ENCODE measurements around the gene IVD.

The IVD gene

DNA sequence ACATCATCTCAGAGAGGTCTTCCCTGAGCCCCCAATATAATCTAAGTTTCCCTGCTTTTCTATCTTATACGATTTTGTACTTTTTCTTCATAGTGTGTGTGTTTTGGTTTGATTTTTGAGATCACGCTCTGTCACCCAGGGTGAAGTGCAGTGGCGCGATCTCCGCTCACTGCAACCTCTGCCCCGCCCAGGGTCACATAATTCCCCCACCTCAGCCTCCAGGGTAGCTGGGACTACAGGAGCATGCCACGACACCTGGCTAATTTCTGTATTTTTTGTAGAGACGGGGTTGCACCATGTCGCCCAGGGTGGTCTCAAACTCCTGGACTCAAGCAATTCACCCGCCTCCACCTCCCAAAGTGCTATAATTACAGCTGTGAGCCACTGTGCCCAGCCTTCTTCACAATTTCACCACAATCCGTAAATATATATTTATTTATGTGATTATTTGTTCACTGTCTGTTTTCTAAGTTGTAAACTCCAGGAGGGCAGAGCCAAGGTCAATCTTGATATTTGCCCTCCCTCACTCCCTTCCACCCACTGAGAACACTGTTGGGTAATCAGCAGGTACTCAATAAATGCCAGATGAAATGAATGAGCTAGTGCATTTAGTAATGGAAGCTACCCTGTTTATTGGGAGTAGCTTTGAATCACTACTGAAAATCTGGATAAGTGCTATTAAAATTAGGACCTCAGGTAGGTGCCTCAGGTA is 23.6 kb upstream of the IVD start:
- TF ChIP-seq, protein P1, sequence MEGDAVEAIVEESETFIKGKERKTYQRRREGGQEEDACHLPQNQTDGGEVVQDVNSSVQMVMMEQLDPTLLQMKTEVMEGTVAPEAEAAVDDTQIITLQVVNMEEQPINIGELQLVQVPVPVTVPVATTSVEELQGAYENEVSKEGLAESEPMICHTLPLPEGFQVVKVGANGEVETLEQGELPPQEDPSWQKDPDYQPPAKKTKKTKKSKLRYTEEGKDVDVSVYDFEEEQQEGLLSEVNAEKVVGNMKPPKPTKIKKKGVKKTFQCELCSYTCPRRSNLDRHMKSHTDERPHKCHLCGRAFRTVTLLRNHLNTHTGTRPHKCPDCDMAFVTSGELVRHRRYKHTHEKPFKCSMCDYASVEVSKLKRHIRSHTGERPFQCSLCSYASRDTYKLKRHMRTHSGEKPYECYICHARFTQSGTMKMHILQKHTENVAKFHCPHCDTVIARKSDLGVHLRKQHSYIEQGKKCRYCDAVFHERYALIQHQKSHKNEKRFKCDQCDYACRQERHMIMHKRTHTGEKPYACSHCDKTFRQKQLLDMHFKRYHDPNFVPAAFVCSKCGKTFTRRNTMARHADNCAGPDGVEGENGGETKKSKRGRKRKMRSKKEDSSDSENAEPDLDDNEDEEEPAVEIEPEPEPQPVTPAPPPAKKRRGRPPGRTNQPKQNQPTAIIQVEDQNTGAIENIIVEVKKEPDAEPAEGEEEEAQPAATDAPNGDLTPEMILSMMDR (IDR thresholded peaks at IDR 0.05; ENCODE audit: insufficient read depth, low read length, missing control alignments), result no peak
- no peak for DNase-seq (ENCODE audit: low read depth, low spot score)
- no peak overlapping the region for H3K4me3 ChIP-seq (ENCODE audit: low read depth, low read length)
- ChIA-PET POLR2A (interaction anchor here (0.6 to 0.8 kb wide), 2 partner anchors 15 to 314 kb away, joined by 3 to 4 read pairs; no protein-coding TSS in a partner anchor), CTCF (interaction anchor here (0.7 to 3.6 kb wide), 12 partner anchors 10 to 108 kb away, joined by 3 to 29 read pairs (median 3); partner anchors contain the start of genes INAFM2 and IVD)

- peak within 1 kb of the TSS; percentile 89 for H3K4me3 ChIP-seq (ENCODE audit: low read depth, low read length)
- peak; percentile 67 for DNase-seq (ENCODE audit: low read depth, low spot score)
- TF ChIP-seq, protein P1 (IDR thresholded peaks at IDR 0.05; ENCODE audit: insufficient read depth, low read length, missing control alignments), result no peak
- POLR2A ChIA-PET, result interaction anchor here (0.6 to 0.8 kb wide), 2 partner anchors 15 to 313 kb away, joined by 3 to 4 read pairs; no protein-coding TSS in a partner anchor
- CTCF ChIA-PET, result interaction anchor here (0.7 to 3.6 kb wide), 9 partner anchors 11 to 108 kb away, joined by 3 to 29 read pairs (median 3); partner anchors contain the start of genes INAFM2 and IVD
These were observed 22.8 kb upstream of the IVD start, which contains the start of gene KNSTRN for GRCh38 chr15:40382580-40383456. TSS of gene KNSTRN (plus strand) at chr15:40382721. CDS start at chr15:40382836, 115 bp downstream.

- POLR2A ChIA-PET, result no interaction called here
These were observed 19.1 kb upstream of the IVD start for GRCh38 chr15:40386480-40386879.

DNA sequence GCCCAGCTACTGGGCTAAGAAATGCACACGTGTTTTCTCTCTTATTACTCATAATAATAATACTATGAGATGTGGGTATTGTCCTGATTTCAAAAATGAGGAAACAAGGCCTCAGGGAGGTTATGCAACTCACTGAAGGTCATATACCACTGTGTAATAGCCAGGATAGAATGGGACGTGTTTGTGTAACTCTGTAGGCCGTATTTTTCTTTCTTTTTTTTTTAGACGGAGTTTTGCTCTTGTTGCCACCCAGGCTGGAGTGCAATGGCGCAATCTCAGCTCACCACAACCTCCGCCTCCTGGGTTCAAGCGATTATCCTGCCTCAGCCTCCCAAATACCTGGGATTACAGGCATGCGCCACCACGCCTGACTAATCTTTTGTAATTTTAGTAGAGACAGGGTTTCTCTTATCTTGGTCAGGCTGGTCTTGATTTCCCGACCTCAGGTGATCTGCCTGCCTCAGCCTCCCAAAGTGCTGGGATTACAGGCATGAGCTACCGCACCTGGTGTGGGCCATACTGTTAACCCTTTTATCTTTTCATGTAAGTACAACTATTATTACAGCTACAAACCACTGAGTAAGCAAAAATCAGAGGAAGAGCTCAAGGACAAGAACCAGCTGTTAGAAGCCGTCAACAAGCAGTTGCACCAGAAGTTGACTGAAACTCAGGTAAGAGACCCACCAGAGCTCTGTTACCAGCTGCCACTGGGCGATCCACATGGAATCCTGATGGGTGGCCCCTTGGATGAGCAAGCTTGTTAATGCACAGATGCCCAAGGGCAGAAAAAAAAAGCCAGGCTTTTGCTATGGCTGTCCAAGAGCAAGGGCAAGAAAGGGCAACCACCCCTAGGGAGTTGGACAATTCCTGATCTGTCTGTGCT is 16.4 kb upstream of the IVD start:
- H3K4me3 ChIP-seq (ENCODE audit: low read depth, low read length), result no peak overlapping the region
- DNase-seq (ENCODE audit: low read depth, low spot score), result no peak
- TF ChIP-seq, protein P1 (IDR thresholded peaks at IDR 0.05; ENCODE audit: insufficient read depth, low read length, missing control alignments), result no peak
- ChIA-PET CTCF (interaction anchor here (0.6 to 1.9 kb wide), 7 partner anchors 9 to 469 kb away, joined by 3 to 9 read pairs (median 4); no protein-coding TSS in a partner anchor), POLR2A (interaction anchor here (0.9 kb wide), 1 partner anchor 46 kb away, joined by 3 read pairs; no protein-coding TSS in a partner anchor)

More at GRCh38 chr15:40386480-40386879, 19.1 kb upstream of the IVD start:
- no peak for DNase-seq (ENCODE audit: low read depth, low spot score)
- TF ChIP-seq, protein P1 (IDR thresholded peaks at IDR 0.05; ENCODE audit: insufficient read depth, low read length, missing control alignments), result no peak
- CTCF ChIA-PET, result interaction anchor here (0.9 to 2.2 kb wide), 5 partner anchors 16 to 63 kb away, joined by 3 to 11 read pairs (median 4); partner anchors contain the start of gene INAFM2
- no peak overlapping the region for H3K4me3 ChIP-seq (ENCODE audit: low read depth, low read length)

- no peak overlapping the region for H3K4me3 ChIP-seq (ENCODE audit: low read depth, low read length)
- ChIA-PET CTCF (interaction anchor here (0.8 to 1.9 kb wide), 6 partner anchors 8 to 110 kb away, joined by 3 to 9 read pairs (median 5); no protein-coding TSS in a partner anchor), POLR2A (interaction anchor here (0.9 kb wide), 1 partner anchor 47 kb away, joined by 3 read pairs; no protein-coding TSS in a partner anchor)
- DNase-seq (ENCODE audit: low read depth, low spot score), result no peak
- TF ChIP-seq, protein P1 (IDR thresholded peaks at IDR 0.05; ENCODE audit: insufficient read depth, low read length, missing control alignments), result no peak
These were observed 15.6 kb upstream of the IVD start for GRCh38 chr15:40389824-40390595.
